ENCODE results near the gene P3R3URF. TPM values are rescaled to one million over a fixed set of nuclear protein-coding genes. Genes with fewer than 3 reads are reported as not detected.

The P3R3URF gene
- total and polyA plus RNA-seq, 9 of the 15 experiments (the other 6 are each of a cell fraction or from before 2014, with no cell fraction given): not detected

- no peak for TF ChIP-seq ZBTB11 (CRISPR knock-in tag; IDR thresholded peaks at IDR 0.05)
- no peak for TF ChIP-seq CBFA2T2 (conservative IDR thresholded peaks at IDR 0.05)
- no peak for TF ChIP-seq ARID1B (IDR thresholded peaks at IDR 0.05)
- TF ChIP-seq XRCC3 (IDR thresholded peaks at IDR 0.05): no peak
- TF ChIP-seq ZNF197 (CRISPR knock-in tag; IDR thresholded peaks at IDR 0.05; ENCODE audit: low read depth): no peak
- TF ChIP-seq TBL1XR1 (IDR thresholded peaks at IDR 0.05; ENCODE audit: low read length in 2 of 2): no peak
- no peak for TF ChIP-seq BCOR (IDR thresholded peaks at IDR 0.05)
- no peak for TF ChIP-seq POLR2AphosphoS5 (IDR thresholded peaks at IDR 0.05; ENCODE audit: control insufficient read depth, insufficient read depth, low read depth, low read length)
- TF ChIP-seq CREM (IDR thresholded peaks at IDR 0.05; ENCODE audit: low read depth): 0 out of 2 replicates have a peak, but pooled peaks have one; percentile 31
- TF ChIP-seq SMC3 (conservative IDR thresholded peaks at IDR 0.05; ENCODE audit: insufficient read depth, low read depth, low read length): no peak
- TF ChIP-seq TAF15 (IDR thresholded peaks at IDR 0.05; ENCODE audit: low read depth, low read length): no peak
- TF ChIP-seq NRF1 (conservative IDR thresholded peaks at IDR 0.05 in 1 of 2, IDR thresholded peaks at IDR 0.05 in 1 of 2): no peak
- TF ChIP-seq ZNF584 (CRISPR knock-in tag; IDR thresholded peaks at IDR 0.05; ENCODE audit: low read depth): no peak
- TF ChIP-seq MAFK (IDR thresholded peaks at IDR 0.05; ENCODE audit: low read length): no peak
- TF ChIP-seq ZNF24 (IDR thresholded peaks at IDR 0.05): no peak
- TF ChIP-seq MEF2D (tag; conservative IDR thresholded peaks at IDR 0.05; ENCODE audit: low read depth): no peak
- TF ChIP-seq ZBTB9 (CRISPR knock-in tag; IDR thresholded peaks at IDR 0.05): no peak
- TF ChIP-seq DDX20 (tag; IDR thresholded peaks at IDR 0.05; ENCODE audit: low read depth): no peak
- no peak for TF ChIP-seq ZNF140 (CRISPR knock-in tag; IDR thresholded peaks at IDR 0.05)
Measured at GRCh38 chr1:46220808-46221207, 44.5 kb upstream of the P3R3URF start (continued).
